Endothelial cell of umbilical vein (primary cell): ENCODE data around the gene MBD3. TPM values are rescaled to one million over a fixed set of nuclear protein-coding genes. Genes with fewer than 3 reads are reported as not detected.

Source experiments
- BruUV-seq: library from RNA; stranded (reverse); fragments of 400-500 nt; replicated peaks from 2 replicates; lab custom pipeline; 2021; lab: Mats Ljungman, UMichigan
- CTCF ChIA-PET: fragments of 300-600, 350-600 bp; sonication (Branson Sonifier 250); formaldehyde crosslinking; loops from one replicate; lab custom pipeline; 2021; ENCODE audit warnings: antibody characterized with exemption, inconsistent platforms; lab: Charles Lee
- POLR2A ChIA-PET: fragments of 300-600, 350-600 bp; sonication (Branson Sonifier 250); formaldehyde crosslinking; loops from one replicate; lab custom pipeline; 2021; ENCODE audit warnings: antibody characterized with exemption, inconsistent platforms; lab: Charles Lee
- DNase-seq: peaks from one replicate; pipeline ENCODE4 v3.0.0-alpha.2; 2011; ENCODE audit warnings: low read depth, low spot score
- FAIRE-seq: peaks from 2 replicates; lab custom pipeline; 2011; peaks lifted over from hg19 to GRCh38; lab: Jason Lieb, UNC
- H2AFZ ChIP-seq: 2 replicates; pipeline ENCODE4 v1.6.0; 2012; ENCODE audit warnings: low read depth, low read length, control low read depth, inconsistent platforms
- H3K27ac ChIP-seq: 2 replicates; pipeline ENCODE4 v1.5.1; 2011; ENCODE audit warnings: low read depth, mild to moderate bottlenecking, control low read depth, low read length, moderate library complexity; ENCODE audit not compliant: insufficient read depth
- H3K27me3 ChIP-seq, 2 experiments: 2 replicates each; pipeline versions ENCODE4 v1.6.0 to v1.6.1; 2011; ENCODE audit warnings: low read length in 2 of 2, mixed read lengths in 1 of 2; ENCODE audit not compliant: control insufficient read depth in 2 of 2, insufficient read depth in 2 of 2
- H3K36me3 ChIP-seq, 2 experiments: 2 replicates in 1 of 2; 3 replicates in 1 of 2; pipeline ENCODE4 v1.5.1; 2011; ENCODE audit warnings: low read length in 2 of 2, mild to moderate bottlenecking in 1 of 2, moderate library complexity in 1 of 2; ENCODE audit not compliant: control insufficient read depth in 2 of 2, insufficient read depth in 2 of 2; ENCODE audit errors: extremely low read depth in 1 of 2
- H3K4me1 ChIP-seq: 3 replicates; pipeline ENCODE4 v1.5.1; 2011; ENCODE audit warnings: mild to moderate bottlenecking, low read length; ENCODE audit not compliant: control insufficient read depth, insufficient read depth; ENCODE audit errors: extremely low read depth
- H3K4me2 ChIP-seq: 2 replicates; pipeline ENCODE4 v1.6.1; 2011; ENCODE audit warnings: low read length, control low read depth, mixed read lengths; ENCODE audit not compliant: insufficient read depth
- H3K4me3 ChIP-seq, 3 experiments: fragments of 200-600 bp in 1 of 3; sonication (generic), shearing (Covaris generic) in 1 of 3; replicated peaks in 1 of 3; 2 replicates each; pipeline ENCODE4 v1.5.1; 2011 to 2016; ENCODE audit warnings: control low read depth in 3 of 3, low read length in 3 of 3, mild to moderate bottlenecking in 2 of 3, inconsistent platforms in 1 of 3, low read depth in 1 of 3, moderate library complexity in 1 of 3; ENCODE audit not compliant: insufficient read depth in 1 of 3
- H3K79me2 ChIP-seq: 2 replicates; pipeline ENCODE4 v1.6.0; 2012; ENCODE audit warnings: low read length, inconsistent platforms; ENCODE audit not compliant: control insufficient read depth, insufficient read depth
- H3K9ac ChIP-seq: replicated peaks from 2 replicates; pipeline ENCODE3; 2011; ENCODE audit warnings: low read length, control low read depth; ENCODE audit not compliant: insufficient read depth; ENCODE audit errors: extremely low read depth
- H3K9me1 ChIP-seq: replicated peaks from 3 replicates; pipeline ENCODE4 v1.6.0; 2011; ENCODE audit warnings: mild to moderate bottlenecking, low read length; ENCODE audit not compliant: control insufficient read depth, insufficient read depth; ENCODE audit errors: extremely low read depth
- H3K9me3 ChIP-seq: replicated peaks from 2 replicates; pipeline ENCODE4 v1.5.1; 2012; ENCODE audit warnings: low read length, inconsistent platforms; ENCODE audit not compliant: control insufficient read depth, insufficient read depth
- H4K20me1 ChIP-seq: replicated peaks from 2 replicates; pipeline ENCODE3; 2011; ENCODE audit warnings: mild to moderate bottlenecking, low read length; ENCODE audit not compliant: control insufficient read depth, insufficient read depth; ENCODE audit errors: extremely low read depth
- CTCF ChIP-seq, 2 donors: IDR thresholded peaks; 1 replicate in 1 of 2; 2 replicates in 1 of 2; pipeline ENCODE4 v1.5.1; 2011; ENCODE audit warnings: low read length in 2 of 2, mild to moderate bottlenecking in 2 of 2, moderate library complexity in 2 of 2, control low read depth in 1 of 2, inconsistent platforms in 1 of 2, low read depth in 1 of 2; ENCODE audit not compliant: insufficient read depth in 1 of 2; ENCODE audit errors: extremely low read depth in 1 of 2
- EZH2 ChIP-seq: IDR thresholded peaks from 2 replicates; pipeline ENCODE4 v1.6.1; 2012; ENCODE audit warnings: borderline replicate concordance, low read depth, mild to moderate bottlenecking, moderate library complexity, low read length, inconsistent platforms; ENCODE audit not compliant: severe bottlenecking
- FOS ChIP-seq: IDR thresholded peaks from 2 replicates; pipeline ENCODE4 v1.6.1; 2011; ENCODE audit warnings: mild to moderate bottlenecking, low read length, moderate library complexity, borderline replicate concordance; ENCODE audit not compliant: insufficient read depth
- GATA2 ChIP-seq: IDR thresholded peaks from 2 replicates; pipeline ENCODE4 v1.7.0; 2011; ENCODE audit warnings: low read depth, mild to moderate bottlenecking, moderate library complexity, mixed read lengths, low read length; ENCODE audit not compliant: insufficient read length, insufficient read depth
- JUN ChIP-seq: IDR thresholded peaks from 2 replicates; pipeline ENCODE4 v1.6.1; 2011; ENCODE audit warnings: borderline replicate concordance, low read depth; ENCODE audit not compliant: insufficient read length, insufficient read depth
- MAX ChIP-seq: IDR thresholded peaks from 2 replicates; pipeline ENCODE4 v1.6.1; 2011; ENCODE audit not compliant: insufficient read depth, insufficient read length
- MYC ChIP-seq: IDR thresholded peaks from one replicate; pipeline ENCODE4 v1.6.1; 2011; ENCODE audit warnings: mild to moderate bottlenecking, low read depth, low read length
- POLR2A ChIP-seq: IDR thresholded peaks from 2 replicates; pipeline ENCODE4 v1.6.1; 2012; ENCODE audit warnings: low read depth, mild to moderate bottlenecking, control low read depth, low read length
- POLR2AphosphoS5 ChIP-seq: IDR thresholded peaks from 2 replicates; pipeline ENCODE4 v1.6.1; 2012; ENCODE audit warnings: low read depth, mild to moderate bottlenecking, control low read depth, low read length, moderate library complexity; ENCODE audit not compliant: insufficient read depth
- dilution Hi-C: fragments of 300-500 bp; cut with MboI; formaldehyde crosslinking; loops from one replicate; pipeline ENCODE4 v1.15.0; 2019; ENCODE audit warnings: low sequenced_read_pairs; ENCODE audit not compliant: extremely low pct_ligation_motif_present
- intact Hi-C: fragments of 100-400 bp; cut with micrococcal nuclease; formaldehyde crosslinking; loops from one replicate; pipeline ENCODE4 v1.10.0; 2022
- polyA plus RNA-seq, 4 experiments: library from polyadenylated mRNA; depleted of rRNA in 3 of 4; stranded (reverse) in 3 of 4; unstranded in 1 of 4; fragments of >200 nt; gene quantifications; 2 replicates each; pipeline versions ENCODE4 v1.2.1 to v1.2.3, GENCODE V29; 2011 to 2012; ENCODE audit warnings: missing spikeins in 1 of 4
- total RNA-seq: library from RNA; stranded (reverse); gene quantifications from 2 replicates; pipeline ENCODE4 v1.2.3, GENCODE V29; 2021

Gene MBD3
- total and polyA plus RNA-seq, 2 donors (not counting 3 experiments of a cell fraction or from before 2014, with no cell fraction given), result 96.8 to 120 TPM

DNA sequence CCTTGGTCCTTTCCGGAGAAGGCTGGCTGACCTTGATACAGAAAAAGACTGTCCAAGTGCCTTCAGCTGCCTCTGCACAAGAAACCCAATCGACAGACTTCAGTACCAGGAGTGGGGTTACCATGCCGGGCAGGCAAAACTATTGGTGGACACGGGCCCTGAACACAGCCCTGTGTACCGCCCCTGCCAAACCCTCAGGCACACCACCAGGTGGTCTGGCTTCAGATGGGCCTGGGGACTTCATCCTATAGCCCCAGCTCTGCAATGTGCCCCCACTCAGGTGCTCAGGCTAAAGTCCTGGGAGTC is 42.2 kb upstream of the MBD3 start:
- POLR2A ChIA-PET, result no interaction called here
- H3K9me3 ChIP-seq, result no peaks in the 10 kb centered on the region
- H3K4me1 ChIP-seq, result no peaks in the 10 kb centered on the region
- no peaks in the 10 kb centered on the region for H3K27me3 ChIP-seq
- H3K27ac ChIP-seq, result no peak overlapping the region
- no peak for DNase-seq
- H3K9ac ChIP-seq, result no peak overlapping the region
- no peak overlapping the region for H2AFZ ChIP-seq
- intact Hi-C loops, result no loop called here
- peaks cover 4 to 38% of the 10 kb centered on the region in 2 experiments for H3K36me3 ChIP-seq
- no TSS peak for BruUV-seq
- no peaks in the 10 kb centered on the region for H4K20me1 ChIP-seq
- H3K9me1 ChIP-seq, result no peaks in the 10 kb centered on the region
- H3K4me3 ChIP-seq, result no peak overlapping the region
- peaks cover 34% of the 10 kb centered on the region for H3K79me2 ChIP-seq
- CTCF ChIA-PET, result interaction anchor here (0.8 kb wide), 1 partner anchor 9 kb away, joined by 4 read pairs; no protein-coding TSS in a partner anchor
- H3K4me2 ChIP-seq, result no peak overlapping the region
- no peak for FAIRE-seq
- TF ChIP-seq EZH2 (no peak), GATA2 (no peak), CTCF (IDR thresholded peaks at IDR 0.05; ENCODE audit: extremely low read depth in 1 of 2, insufficient read depth in 1 of 2, low read depth in 1 of 2, low read length in 2 of 2) (no peak), FOS (no peak), POLR2A (no peak), MYC (no peak), JUN (no peak), MAX (no peak), POLR2AphosphoS5 (no peak)
- dilution Hi-C loops, result no loop called here
